MM.1S (cell line): ENCODE data around the gene OSCP1.
A peak's percentile ranks its signal among the peaks of the same experiment; 100 is the strongest.

Source experiments
- DNase-seq: peaks from one replicate; pipeline ENCODE4 v3.0.0-alpha.2; 2015
- H2AFZ ChIP-seq: fragments of 300-600 bp; sonication (generic); 2 replicates; pipeline ENCODE4 v1.6.0; 2016; ENCODE audit warnings: antibody characterized with exemption, low read length
- H3F3A ChIP-seq: fragments of 300-600 bp; sonication (generic); 2 replicates; pipeline ENCODE4 v1.6.1; 2016; ENCODE audit warnings: mild to moderate bottlenecking, antibody characterized with exemption, low read length, moderate library complexity, mixed read lengths; ENCODE audit not compliant: insufficient read depth
- H3K27ac ChIP-seq: fragments of 300-600 bp; sonication (generic); 2 replicates; pipeline ENCODE4 v1.5.1; 2016; ENCODE audit warnings: mild to moderate bottlenecking, low read length
- H3K27me3 ChIP-seq: fragments of 300-600 bp; sonication (generic); replicated peaks from 2 replicates; pipeline ENCODE4 v1.6.0; 2016; ENCODE audit warnings: low read length; ENCODE audit not compliant: insufficient read depth
- H3K36me3 ChIP-seq: fragments of 300-600 bp; sonication (generic); replicated peaks from 2 replicates; pipeline ENCODE4 v1.6.1; 2016; ENCODE audit warnings: mild to moderate bottlenecking, low read length, mixed read lengths; ENCODE audit not compliant: insufficient read depth
- H3K4me1 ChIP-seq: fragments of 300-600 bp; sonication (generic); 2 replicates; pipeline ENCODE4 v1.6.1; 2016; ENCODE audit warnings: low read length, mixed read lengths
- H3K4me2 ChIP-seq: fragments of 300-600 bp; sonication (generic); 2 replicates; pipeline ENCODE4 v1.6.0; 2016; ENCODE audit warnings: low read depth, low read length
- H3K4me3 ChIP-seq: fragments of 300-600 bp; sonication (generic); 2 replicates; pipeline ENCODE4 v1.5.1; 2016; ENCODE audit warnings: low read length, mixed read lengths
- H3K79me2 ChIP-seq: fragments of 300-600 bp; sonication (generic); 2 replicates; pipeline ENCODE4 v1.6.1; 2016; ENCODE audit warnings: mixed run types, low read length, mixed read lengths
- H3K9ac ChIP-seq: fragments of 300-600 bp; sonication (generic); 2 replicates; pipeline ENCODE4 v1.6.1; 2016; ENCODE audit warnings: low read length, mixed read lengths
- H3K9me2 ChIP-seq: fragments of 300-600 bp; sonication (generic); replicated peaks from 2 replicates; pipeline ENCODE4 v1.6.1; 2016; ENCODE audit warnings: mild to moderate bottlenecking, low read length, mixed read lengths; ENCODE audit not compliant: insufficient read depth
- H3K9me3 ChIP-seq: fragments of 300-600 bp; sonication (generic); replicated peaks from 2 replicates; pipeline ENCODE4 v1.6.1; 2016; ENCODE audit warnings: mild to moderate bottlenecking, low read length, mixed read lengths; ENCODE audit not compliant: insufficient read depth
- H4K20me1 ChIP-seq: fragments of 300-600 bp; sonication (generic); 2 replicates; pipeline ENCODE4 v1.6.1; 2016; ENCODE audit warnings: mild to moderate bottlenecking, low read length, moderate library complexity, mixed read lengths; ENCODE audit not compliant: insufficient read depth
- CTCF ChIP-seq: fragments of 300-600 bp; sonication (generic); IDR thresholded peaks from 2 replicates; pipeline ENCODE4 v1.5.1; 2016; ENCODE audit warnings: antibody characterized with exemption, low read length, mixed read lengths
- EZH2 ChIP-seq: fragments of 300-600 bp; sonication (generic); optimal IDR thresholded peaks from 2 replicates; pipeline ENCODE3; 2017; ENCODE audit warnings: low read depth, mild to moderate bottlenecking, antibody characterized with exemption, low read length, mixed read lengths
- EZH2phosphoT487 ChIP-seq: fragments of 300-600 bp; sonication (generic); IDR thresholded peaks from 2 replicates; pipeline ENCODE4 v1.6.1; 2018; ENCODE audit warnings: antibody characterized with exemption, low read length

OSCP1 gene

GRCh38 chr1:36421649-36422048 is 28.6 kb downstream of the OSCP1 start:
- Histone ChIP-seq H3F3A (no peaks in the 10 kb centered on the region), H3K9ac (no peak overlapping the region), H3K9me2 (no peaks in the 10 kb centered on the region), H4K20me1 (no peaks in the 10 kb centered on the region), H3K4me1 (peaks cover 5% of the 10 kb centered on the region), H3K4me2 (no peak overlapping the region), H3K79me2 (no peaks in the 10 kb centered on the region), H3K36me3 (no peaks in the 10 kb centered on the region), H3K27ac (no peak overlapping the region), H2AFZ (no peak overlapping the region), H3K27me3 (no peaks in the 10 kb centered on the region), H3K4me3 (no peak overlapping the region), H3K9me3 (no peaks in the 10 kb centered on the region)
- TF ChIP-seq EZH2 (no peak), CTCF (no peak), EZH2phosphoT487 (no peak)
- DNase-seq, result no peak

GRCh38 chr1:36420836-36421317 is 29.4 kb downstream of the OSCP1 start:
- Histone ChIP-seq H3K9me2 (no peaks in the 10 kb centered on the region), H3K27me3 (no peaks in the 10 kb centered on the region), H3K4me2 (peak overlapping the region; percentile 12; the same call in 1 of the 2 replicates), H3K4me3 (no peak overlapping the region), H3K9ac (no peak overlapping the region), H3K4me1 (peaks cover 5% of the 10 kb centered on the region), H4K20me1 (no peaks in the 10 kb centered on the region), H2AFZ (peak overlapping the region; percentile 37; the same call in 1 of the 2 replicates), H3K36me3 (no peaks in the 10 kb centered on the region), H3K27ac (no peak overlapping the region), H3F3A (no peaks in the 10 kb centered on the region), H3K79me2 (no peaks in the 10 kb centered on the region), H3K9me3 (no peaks in the 10 kb centered on the region)
- no peak for TF ChIP-seq EZH2
- peak; percentile 95 for TF ChIP-seq CTCF
- peak; percentile 73 for DNase-seq

GRCh38 chr1:36420409-36420808 is 29.8 kb downstream of the OSCP1 start:
- H3K9ac ChIP-seq, result 0 out of 2 replicates have a peak overlapping the region, but pooled peaks have one; percentile 12
- H3K4me3 ChIP-seq, result no peak overlapping the region
- peaks cover 5% of the 10 kb centered on the region for H3K4me1 ChIP-seq
- H3K9me3 ChIP-seq, result no peaks in the 10 kb centered on the region
- peak overlapping the region; percentile 37; the same call in 1 of the 2 replicates for H2AFZ ChIP-seq
- H3K79me2 ChIP-seq, result no peaks in the 10 kb centered on the region
- no peak for DNase-seq
- H3K9me2 ChIP-seq, result no peaks in the 10 kb centered on the region
- H3K4me2 ChIP-seq, result peak overlapping the region; percentile 12; the same call in 1 of the 2 replicates
- H4K20me1 ChIP-seq, result no peaks in the 10 kb centered on the region
- H3F3A ChIP-seq, result no peaks in the 10 kb centered on the region
- no peak overlapping the region for H3K27ac ChIP-seq
- H3K36me3 ChIP-seq, result no peaks in the 10 kb centered on the region
- H3K27me3 ChIP-seq, result no peaks in the 10 kb centered on the region
- TF ChIP-seq EZH2, result no peak
- no peak for TF ChIP-seq CTCF
- no peak for TF ChIP-seq EZH2phosphoT487
